Measurements from ENCODE around the gene ROBO1.

Gene ROBO1

DNA sequence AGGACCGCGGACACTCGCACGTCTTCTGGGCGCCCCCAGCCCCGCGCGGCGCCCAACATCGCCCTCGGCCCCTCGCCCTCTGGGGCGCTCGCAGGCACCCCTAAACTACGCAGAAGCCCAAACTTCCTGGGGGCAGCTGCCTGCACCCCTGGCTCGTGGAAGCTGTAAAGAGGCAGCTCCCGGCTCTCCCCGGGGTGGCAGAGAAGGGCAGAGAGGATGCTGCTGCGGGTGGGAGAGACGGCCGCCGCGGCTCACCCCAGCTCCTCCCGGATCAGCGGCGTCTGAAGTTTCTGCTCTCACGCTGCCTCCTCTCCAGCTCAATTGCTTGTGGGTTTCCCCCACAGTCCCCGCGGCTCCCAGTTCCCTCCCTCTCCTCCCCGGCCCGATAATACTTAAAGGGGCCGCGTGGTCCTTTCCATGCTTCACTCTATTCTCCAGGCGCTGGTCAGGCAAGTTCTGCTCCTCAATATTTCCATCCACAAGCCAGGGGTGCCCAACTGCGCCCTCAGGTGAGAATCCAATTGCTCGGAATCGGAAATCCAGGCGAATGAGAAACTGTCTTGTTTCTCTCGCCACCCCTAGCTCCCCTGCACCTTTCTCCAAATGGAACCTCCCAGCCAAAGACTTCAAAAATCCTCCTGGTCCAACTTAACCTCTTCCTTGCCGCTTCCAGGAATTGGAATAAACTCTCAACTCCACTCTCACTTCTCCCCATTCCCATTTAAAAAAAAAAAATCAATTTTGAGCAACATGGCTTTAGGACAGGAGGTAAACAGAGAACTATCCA is 748.5 kb downstream of the ROBO1 start:
- Histone ChIP-seq H3K9me3 (replicated peaks; ENCODE audit: low read length) (no peaks in the 10 kb centered on the region), H3K9ac (ENCODE audit: low read depth, low read length) (peak overlapping the region; percentile 91), H3K4me3 (ENCODE audit: low read length) (peak overlapping the region; percentile 94), H3K4me1 (ENCODE audit: control insufficient read depth, insufficient read depth, low read length) (peaks cover 14% of the 10 kb centered on the region), H3K4me2 (ENCODE audit: low read length) (peak overlapping the region; percentile 90), H3K36me3 (ENCODE audit: insufficient read depth, low read length) (no peaks in the 10 kb centered on the region), H3K27me3 (ENCODE audit: control insufficient read depth, insufficient read depth, low read length) (no peaks in the 10 kb centered on the region)

DNA sequence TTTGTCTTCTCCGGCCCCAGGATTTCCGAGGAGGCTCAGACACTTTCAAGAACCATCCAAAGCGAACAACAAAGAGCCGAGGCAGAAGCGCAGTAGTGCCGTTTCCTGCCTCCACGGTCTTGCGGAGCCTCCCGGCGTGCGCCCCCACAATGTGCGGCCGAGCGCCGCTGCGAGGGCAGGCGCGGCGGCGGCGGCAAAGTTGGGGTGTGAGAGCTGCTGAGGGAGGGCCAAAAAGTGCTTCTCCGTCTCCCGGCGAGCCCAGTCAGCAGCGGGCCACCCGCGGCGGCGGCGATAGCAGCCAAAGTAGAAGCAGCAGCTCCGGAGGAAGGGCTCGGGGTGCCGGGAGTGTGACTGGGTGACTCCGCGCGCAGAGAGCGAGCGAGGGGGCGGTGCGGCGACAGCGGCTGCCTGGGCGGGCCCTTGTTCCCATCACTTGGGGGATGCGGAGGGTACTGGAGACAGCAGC is 749.1 kb downstream of the ROBO1 start:
- Histone ChIP-seq H3K9ac (ENCODE audit: low read depth, low read length) (peak overlapping the region; percentile 91), H3K4me2 (ENCODE audit: low read length) (peak overlapping the region; percentile 90), H3K27me3 (ENCODE audit: control insufficient read depth, insufficient read depth, low read length) (no peaks in the 10 kb centered on the region), H3K36me3 (ENCODE audit: insufficient read depth, low read length) (no peaks in the 10 kb centered on the region), H3K4me3 (ENCODE audit: low read length) (peak overlapping the region; percentile 94), H3K9me3 (replicated peaks; ENCODE audit: low read length) (no peaks in the 10 kb centered on the region), H3K4me1 (ENCODE audit: control insufficient read depth, insufficient read depth, low read length) (peaks cover 14% of the 10 kb centered on the region)

DNA sequence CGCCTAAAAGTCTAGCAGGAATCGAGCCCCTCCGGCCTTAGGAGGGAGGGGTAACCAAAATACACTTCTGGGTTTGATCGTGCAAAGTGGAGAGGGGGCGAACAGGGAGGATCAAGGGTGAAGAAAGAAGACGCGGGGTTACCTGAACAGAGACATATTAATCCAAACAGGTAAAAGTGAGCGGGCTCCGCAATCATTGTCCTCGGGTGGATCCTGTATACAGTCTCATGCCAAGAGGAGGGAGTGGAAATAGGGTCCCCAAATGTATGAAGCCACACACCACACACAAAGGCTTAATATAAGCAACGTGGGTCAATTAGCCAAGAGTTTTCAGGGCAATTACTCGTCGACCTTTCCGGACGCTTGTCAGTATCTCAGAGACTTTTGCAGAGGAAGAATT is 749.5 kb downstream of the ROBO1 start:
- Histone ChIP-seq H3K27me3 (ENCODE audit: control insufficient read depth, insufficient read depth, low read length) (no peaks in the 10 kb centered on the region), H3K9me3 (replicated peaks; ENCODE audit: low read length) (no peaks in the 10 kb centered on the region), H3K9ac (ENCODE audit: low read depth, low read length) (peak overlapping the region; percentile 91), H3K4me1 (ENCODE audit: control insufficient read depth, insufficient read depth, low read length) (peaks cover 14% of the 10 kb centered on the region), H3K4me2 (ENCODE audit: low read length) (peak overlapping the region; percentile 90), H3K36me3 (ENCODE audit: insufficient read depth, low read length) (no peaks in the 10 kb centered on the region), H3K4me3 (ENCODE audit: low read length) (peak overlapping the region; percentile 94)

DNA sequence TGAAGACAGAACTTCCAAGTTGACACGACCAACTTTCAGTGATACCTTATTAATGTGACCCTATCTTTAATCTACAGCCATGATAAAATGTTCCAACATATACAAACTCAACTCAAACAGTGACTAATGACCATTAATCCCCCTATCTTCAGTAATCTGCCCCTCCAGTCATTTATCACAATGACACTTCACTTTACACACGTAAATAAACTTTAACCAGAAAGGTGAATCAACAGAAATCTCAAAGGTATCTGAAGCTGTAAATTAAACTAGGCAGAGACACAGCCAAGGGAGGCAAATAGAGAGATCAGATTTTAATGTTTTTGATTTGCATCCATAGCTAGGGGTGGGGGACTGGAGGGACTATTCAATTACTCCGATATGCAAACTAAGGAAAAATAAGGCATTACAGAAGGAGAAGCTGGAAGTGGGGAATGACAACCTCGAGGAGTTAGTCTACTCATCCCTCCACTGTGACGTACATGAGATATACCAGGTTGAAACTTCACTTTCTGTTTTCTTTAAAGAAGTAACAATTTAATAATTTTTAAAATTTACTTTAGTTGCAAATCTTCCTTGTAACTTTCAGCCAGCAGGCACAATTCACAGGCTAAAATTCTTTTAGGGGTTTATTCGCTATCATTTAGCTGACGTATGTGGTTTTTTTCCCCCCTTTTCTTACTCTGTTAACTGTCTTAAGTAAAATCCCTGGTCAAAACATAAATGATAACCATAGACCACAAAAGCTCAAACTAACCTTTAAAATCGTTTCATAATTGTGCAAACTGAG is 751.0 kb downstream of the ROBO1 start:
- H3K4me1 ChIP-seq (ENCODE audit: control insufficient read depth, insufficient read depth, low read length): peaks cover 26% of the 10 kb centered on the region
- H3K27me3 ChIP-seq (ENCODE audit: control insufficient read depth, insufficient read depth, low read length): no peaks in the 10 kb centered on the region
- H3K4me2 ChIP-seq (ENCODE audit: low read length): peak overlapping the region; percentile 90
- H3K9ac ChIP-seq (ENCODE audit: low read depth, low read length): peak overlapping the region; percentile 91
- H3K4me3 ChIP-seq (ENCODE audit: low read length): peak overlapping the region; percentile 94
- no peaks in the 10 kb centered on the region for H3K9me3 ChIP-seq (replicated peaks; ENCODE audit: low read length)
- no peaks in the 10 kb centered on the region for H3K36me3 ChIP-seq (ENCODE audit: insufficient read depth, low read length)

DNA sequence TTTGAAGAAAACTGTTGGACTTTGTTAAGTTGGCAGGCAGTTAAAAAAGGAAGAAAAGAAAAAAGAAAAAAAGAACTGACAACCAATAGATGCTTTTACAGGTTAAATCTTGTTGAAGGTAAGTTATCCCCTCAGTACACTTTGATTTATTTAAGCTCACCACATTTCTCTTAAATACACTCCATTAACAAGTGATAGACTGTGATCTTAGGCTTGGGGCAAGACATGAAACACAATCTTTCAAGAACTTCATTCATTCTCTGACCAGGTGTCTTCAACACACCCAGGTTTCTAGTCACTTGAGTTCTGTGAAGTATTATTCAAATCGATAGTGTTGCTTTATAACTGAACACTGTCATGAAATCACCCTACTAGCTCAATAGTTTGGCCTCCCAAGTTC is 751.9 kb downstream of the ROBO1 start:
- H3K4me2 ChIP-seq (ENCODE audit: low read length): peak overlapping the region; percentile 90
- no peaks in the 10 kb centered on the region for H3K27me3 ChIP-seq (ENCODE audit: control insufficient read depth, insufficient read depth, low read length)
- H3K4me3 ChIP-seq (ENCODE audit: low read length): no peak overlapping the region
- peaks cover 26% of the 10 kb centered on the region for H3K4me1 ChIP-seq (ENCODE audit: control insufficient read depth, insufficient read depth, low read length)
- no peaks in the 10 kb centered on the region for H3K9me3 ChIP-seq (replicated peaks; ENCODE audit: low read length)
- H3K36me3 ChIP-seq (ENCODE audit: insufficient read depth, low read length): no peaks in the 10 kb centered on the region
- H3K9ac ChIP-seq (ENCODE audit: low read depth, low read length): no peak overlapping the region

DNA sequence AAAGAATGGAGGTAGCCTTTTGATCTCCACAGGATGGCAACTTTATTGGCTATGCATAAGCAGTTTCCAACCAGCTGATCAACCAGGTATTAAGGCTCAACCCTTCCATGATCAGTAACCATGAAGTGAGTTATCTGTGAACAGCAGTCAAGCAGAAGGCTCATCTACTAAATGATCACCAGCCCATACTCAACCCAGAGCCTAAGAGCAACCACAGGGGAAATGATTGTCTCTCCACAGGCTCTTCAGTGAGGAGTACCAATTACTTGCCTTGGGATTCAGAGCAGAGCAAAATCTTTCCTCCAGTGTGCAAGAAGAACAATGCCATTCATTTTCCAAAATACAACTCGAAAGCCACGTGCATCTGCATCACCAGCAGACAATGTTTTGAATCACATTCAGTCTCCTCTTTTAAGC is 754.8 kb downstream of the ROBO1 start:
- Histone ChIP-seq H3K4me2 (ENCODE audit: low read length) (peak overlapping the region; percentile 1), H3K9ac (ENCODE audit: low read depth, low read length) (no peak overlapping the region), H3K4me3 (ENCODE audit: low read length) (no peak overlapping the region), H3K9me3 (replicated peaks; ENCODE audit: low read length) (no peaks in the 10 kb centered on the region), H3K4me1 (ENCODE audit: control insufficient read depth, insufficient read depth, low read length) (peaks cover 21% of the 10 kb centered on the region), H3K36me3 (ENCODE audit: insufficient read depth, low read length) (no peaks in the 10 kb centered on the region), H3K27me3 (ENCODE audit: control insufficient read depth, insufficient read depth, low read length) (no peaks in the 10 kb centered on the region)

DNA sequence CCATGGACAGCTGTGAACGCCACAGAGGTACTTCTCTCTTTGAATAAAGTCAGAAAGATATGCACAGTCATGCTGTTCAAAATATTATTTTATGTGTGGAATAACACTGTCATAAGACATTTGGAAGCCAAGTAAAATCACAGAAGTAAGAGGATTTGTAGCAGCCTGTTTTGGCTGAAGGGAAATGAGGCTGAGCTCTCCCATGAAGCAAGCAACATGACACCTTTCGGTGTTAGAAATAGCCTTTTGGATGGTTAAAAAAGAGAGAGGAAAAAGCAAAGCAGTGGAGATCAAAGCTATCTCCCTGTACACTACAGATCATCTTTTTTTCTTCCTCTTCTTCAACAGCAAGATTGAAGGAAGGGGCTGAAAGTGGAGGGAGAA is 755.3 kb downstream of the ROBO1 start:
- H3K4me1 ChIP-seq (ENCODE audit: control insufficient read depth, insufficient read depth, low read length): peaks cover 21% of the 10 kb centered on the region

DNA sequence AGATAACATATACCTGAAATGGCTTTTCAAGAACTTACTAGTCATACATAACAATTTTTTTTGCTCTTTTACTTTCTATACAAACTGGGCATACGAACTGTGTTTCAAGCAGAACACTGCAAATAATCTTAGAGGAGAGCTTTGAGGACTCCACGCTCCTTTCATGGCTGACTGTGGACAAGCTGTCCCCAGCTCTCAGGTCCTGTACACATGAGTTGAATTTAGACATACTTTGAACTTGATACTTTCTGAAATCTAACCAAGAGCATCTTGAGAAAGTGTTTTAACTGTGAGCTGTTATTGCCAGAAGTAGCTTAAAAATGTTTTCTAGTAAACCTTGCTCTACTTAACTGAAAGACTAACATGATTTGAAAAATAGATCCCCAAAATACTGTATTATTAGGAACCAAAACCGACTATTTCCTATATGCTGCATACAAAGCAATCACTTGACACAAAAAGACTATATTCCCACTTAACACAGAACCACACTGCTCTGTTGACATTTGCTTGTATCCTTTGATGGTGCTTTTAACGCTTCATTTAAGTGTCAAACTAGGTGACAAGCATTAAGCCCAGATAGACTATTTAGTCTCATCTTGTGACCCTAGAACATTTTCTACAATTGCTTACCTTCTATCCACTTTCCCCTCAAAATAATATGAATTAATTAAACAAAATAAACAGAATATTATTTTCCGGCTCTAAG is 755.8 kb downstream of the ROBO1 start:
- Histone ChIP-seq H3K9ac (ENCODE audit: low read depth, low read length) (no peak overlapping the region), H3K36me3 (ENCODE audit: insufficient read depth, low read length) (no peaks in the 10 kb centered on the region), H3K9me3 (replicated peaks; ENCODE audit: low read length) (no peaks in the 10 kb centered on the region), H3K27me3 (ENCODE audit: control insufficient read depth, insufficient read depth, low read length) (no peaks in the 10 kb centered on the region), H3K4me2 (ENCODE audit: low read length) (no peak overlapping the region), H3K4me1 (ENCODE audit: control insufficient read depth, insufficient read depth, low read length) (peaks cover 21% of the 10 kb centered on the region), H3K4me3 (ENCODE audit: low read length) (no peak overlapping the region)

More for the DNA sequence above, 755.3 kb downstream of the ROBO1 start:
- H3K27me3 ChIP-seq (ENCODE audit: control insufficient read depth, insufficient read depth, low read length): no peaks in the 10 kb centered on the region
- H3K4me2 ChIP-seq (ENCODE audit: low read length): peak overlapping the region; percentile 1
- H3K9me3 ChIP-seq (replicated peaks; ENCODE audit: low read length): no peaks in the 10 kb centered on the region
- no peaks in the 10 kb centered on the region for H3K36me3 ChIP-seq (ENCODE audit: insufficient read depth, low read length)
- H3K4me3 ChIP-seq (ENCODE audit: low read length): no peak overlapping the region
- H3K9ac ChIP-seq (ENCODE audit: low read depth, low read length): no peak overlapping the region

DNA sequence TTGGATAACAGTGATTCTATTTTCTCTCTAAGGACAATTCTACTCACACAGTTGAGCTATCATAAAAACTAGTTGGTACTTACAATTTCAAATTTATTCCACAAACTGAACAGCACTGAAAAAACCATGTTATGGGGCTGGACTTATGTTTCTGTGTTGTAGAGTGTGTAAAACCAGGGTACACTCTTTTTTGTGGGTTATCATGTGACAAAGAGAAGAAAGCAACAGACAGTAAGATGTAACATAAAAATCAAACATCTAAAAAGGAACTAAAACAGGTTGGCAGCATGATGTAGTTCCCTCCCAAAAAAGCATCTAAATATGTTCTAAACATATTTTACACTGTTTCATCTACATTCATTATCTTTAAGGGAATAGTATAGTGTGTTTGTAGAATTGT is 757.9 kb downstream of the ROBO1 start:
- Histone ChIP-seq H3K36me3 (ENCODE audit: insufficient read depth, low read length) (no peaks in the 10 kb centered on the region), H3K4me3 (ENCODE audit: low read length) (no peak overlapping the region), H3K4me2 (ENCODE audit: low read length) (no peak overlapping the region), H3K9ac (ENCODE audit: low read depth, low read length) (no peak overlapping the region), H3K9me3 (replicated peaks; ENCODE audit: low read length) (no peaks in the 10 kb centered on the region), H3K4me1 (ENCODE audit: control insufficient read depth, insufficient read depth, low read length) (peaks cover 23% of the 10 kb centered on the region), H3K27me3 (ENCODE audit: control insufficient read depth, insufficient read depth, low read length) (no peaks in the 10 kb centered on the region)

DNA sequence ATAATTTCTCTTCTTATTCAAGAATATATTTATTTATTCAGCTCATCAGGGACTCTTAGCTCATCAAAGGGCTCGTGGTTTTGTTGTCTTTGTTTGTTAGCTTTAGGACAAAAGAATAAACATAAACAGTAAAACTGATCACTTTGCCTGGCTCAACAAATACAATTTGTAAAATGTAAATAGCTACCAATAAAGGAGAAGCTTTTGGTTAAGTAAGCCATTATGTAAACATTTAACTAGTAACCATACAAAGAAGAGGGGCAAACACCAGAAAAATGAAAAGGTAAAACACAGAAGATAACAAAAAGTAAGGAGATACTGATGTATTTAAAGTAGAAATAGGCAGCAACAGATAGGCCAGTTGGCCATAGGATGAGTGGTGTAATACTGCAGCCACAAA is 761.7 kb downstream of the ROBO1 start:
- H3K9me3 ChIP-seq (replicated peaks; ENCODE audit: low read length): no peaks in the 10 kb centered on the region
- H3K27me3 ChIP-seq (ENCODE audit: control insufficient read depth, insufficient read depth, low read length): no peaks in the 10 kb centered on the region
- H3K4me1 ChIP-seq (ENCODE audit: control insufficient read depth, insufficient read depth, low read length): peaks cover 19% of the 10 kb centered on the region
- no peak overlapping the region for H3K4me2 ChIP-seq (ENCODE audit: low read length)
- H3K36me3 ChIP-seq (ENCODE audit: insufficient read depth, low read length): no peaks in the 10 kb centered on the region
- no peak overlapping the region for H3K9ac ChIP-seq (ENCODE audit: low read depth, low read length)
- no peak overlapping the region for H3K4me3 ChIP-seq (ENCODE audit: low read length)

DNA sequence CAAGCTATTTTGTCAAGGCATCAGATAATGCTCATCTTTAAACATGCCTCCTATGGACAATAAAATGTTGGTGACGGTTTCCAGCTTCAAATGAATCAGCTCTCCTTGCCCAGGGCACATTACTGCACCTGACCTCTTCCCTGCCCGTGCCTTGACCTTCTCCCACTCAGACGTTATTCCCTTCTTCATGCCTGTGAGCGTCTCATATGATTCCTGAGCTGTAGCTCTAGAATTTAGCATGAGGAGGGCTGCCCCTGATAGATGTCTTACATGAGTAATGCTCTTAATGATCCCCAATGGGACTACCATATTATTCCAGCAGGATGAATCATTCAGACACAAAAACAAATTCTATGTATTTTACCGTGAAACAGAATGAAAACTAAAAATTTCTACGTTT is 762.7 kb downstream of the ROBO1 start:
- Histone ChIP-seq H3K4me1 (ENCODE audit: control insufficient read depth, insufficient read depth, low read length) (peaks cover 19% of the 10 kb centered on the region), H3K4me3 (ENCODE audit: low read length) (peak overlapping the region; percentile 0), H3K9ac (ENCODE audit: low read depth, low read length) (no peak overlapping the region)

More for the DNA sequence above, 762.7 kb downstream of the ROBO1 start:
- Histone ChIP-seq H3K36me3 (ENCODE audit: insufficient read depth, low read length) (no peaks in the 10 kb centered on the region), H3K4me2 (ENCODE audit: low read length) (peak overlapping the region; percentile 68), H3K9me3 (replicated peaks; ENCODE audit: low read length) (no peaks in the 10 kb centered on the region), H3K27me3 (ENCODE audit: control insufficient read depth, insufficient read depth, low read length) (no peaks in the 10 kb centered on the region)
